Measurements from ENCODE around the gene EPDR1.

Gene EPDR1

DNA sequence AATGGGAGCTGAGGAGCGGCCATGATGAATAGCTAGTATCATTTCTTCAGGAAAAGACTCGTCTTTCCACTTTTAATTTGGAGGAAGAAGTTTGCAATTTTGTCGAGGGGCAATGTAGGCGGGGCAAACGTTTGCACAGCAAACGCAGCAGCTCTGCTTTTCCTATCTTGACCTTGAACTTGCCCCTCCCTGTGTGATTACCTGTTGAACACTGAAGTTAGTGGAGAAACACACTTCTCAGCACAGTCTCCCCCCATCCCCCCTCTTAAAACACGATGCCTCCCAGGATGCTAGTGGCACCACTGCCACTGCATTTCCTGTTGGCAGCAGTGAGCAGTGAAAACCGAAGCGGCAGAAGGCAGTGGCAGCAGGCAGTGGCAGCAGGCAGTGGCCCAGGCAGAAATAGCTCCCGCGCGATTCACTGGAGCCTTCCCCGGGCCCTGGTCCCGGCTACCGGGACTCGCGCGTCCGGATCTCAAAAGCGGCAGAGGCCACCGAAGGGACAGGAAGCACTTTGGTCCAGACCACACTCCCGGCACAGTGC lies at the start of gene EPDR1:
Gene EPDR1, plus strand, starts transcription at position 336 of the 544 bp plus-strand sequence. CDS start 300 bp downstream, outside the sequence.
- DNase-seq: no peak

DNA sequence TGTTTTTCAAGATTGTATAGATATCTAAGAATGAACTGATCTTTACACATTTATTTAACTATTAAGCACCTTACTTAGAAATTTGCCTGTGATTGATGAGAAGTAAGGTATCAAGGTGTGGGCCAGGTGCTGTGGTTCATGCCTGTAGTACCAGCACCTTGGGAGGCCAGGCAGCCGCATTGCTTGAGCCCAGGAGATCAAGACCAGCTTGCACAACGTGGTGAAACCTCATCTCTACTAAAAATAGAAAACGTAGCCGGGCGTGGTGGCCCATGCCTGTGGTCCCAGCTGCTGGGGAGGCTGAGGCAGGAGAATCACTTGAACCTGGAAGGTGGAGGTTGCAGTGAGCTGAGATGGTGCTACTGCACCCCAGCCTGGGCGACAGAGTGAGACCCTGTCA lies 38.4 kb upstream of the EPDR1 start:
- no peak for DNase-seq

DNA sequence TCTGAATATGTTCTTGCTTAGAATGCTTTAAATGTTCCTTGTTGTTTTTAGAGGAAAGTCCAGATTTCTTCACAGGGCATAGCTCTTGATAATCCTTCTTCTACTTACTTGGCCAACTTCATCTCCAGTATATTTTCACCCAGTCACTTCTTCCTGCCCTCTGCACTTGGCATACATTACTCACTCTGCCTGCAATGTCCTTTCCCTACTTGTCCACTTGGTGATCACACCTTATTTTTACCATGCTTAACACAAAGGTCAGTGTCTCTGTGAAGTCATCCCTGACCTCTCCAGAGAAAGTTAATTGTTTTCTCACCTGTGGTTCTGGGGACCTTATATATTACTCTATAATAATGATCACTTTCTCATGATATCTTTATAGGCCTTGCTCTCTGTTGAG lies 27.1 kb upstream of the EPDR1 start:
- no peak for DNase-seq

DNA sequence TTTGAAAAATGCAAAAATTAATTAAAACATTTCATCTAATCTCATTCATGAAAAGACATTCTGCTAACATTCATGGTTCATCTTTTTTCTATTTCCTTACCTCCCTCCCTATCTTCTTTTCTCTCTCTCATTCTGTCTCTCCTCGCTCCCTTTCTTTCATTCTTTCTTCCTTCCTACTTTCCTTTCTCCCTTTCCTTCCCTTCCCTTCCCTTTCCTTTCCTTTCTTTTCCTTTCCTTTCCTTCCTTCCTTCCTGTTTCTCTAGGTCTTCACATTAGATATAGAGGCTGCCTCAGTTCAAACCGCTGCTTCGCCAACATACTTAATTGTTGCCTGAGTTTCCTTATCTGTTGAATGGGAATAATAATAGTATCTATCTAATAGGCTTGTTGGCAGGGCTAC lies 25.8 kb upstream of the EPDR1 start:
- no peak for DNase-seq

DNA sequence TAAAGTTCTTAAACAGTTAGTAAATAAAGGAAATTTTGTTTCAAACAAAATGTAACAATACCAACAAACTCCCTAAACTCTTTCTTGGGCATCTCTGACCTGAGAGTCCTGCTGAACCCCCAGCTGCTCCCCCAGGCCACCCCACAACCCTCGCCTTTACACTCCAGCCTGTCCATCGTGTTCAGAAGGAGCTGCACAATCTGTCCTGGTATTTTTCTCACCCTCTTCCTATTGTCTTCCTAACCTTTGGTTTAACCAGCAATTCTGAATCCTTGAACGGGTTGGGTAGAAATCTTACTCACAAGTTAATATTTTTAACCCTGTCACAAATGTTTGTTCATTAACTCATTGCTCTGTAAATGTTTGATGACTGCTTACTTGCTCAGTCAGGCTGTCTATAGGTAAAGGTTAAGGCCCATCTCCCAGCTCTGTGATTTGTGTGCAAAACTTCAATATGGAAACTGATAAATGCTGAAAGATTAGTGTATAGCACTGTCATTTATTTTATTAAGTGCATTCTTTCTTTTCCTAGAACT lies 20.7 kb upstream of the EPDR1 start:
- DNase-seq: no peak

DNA sequence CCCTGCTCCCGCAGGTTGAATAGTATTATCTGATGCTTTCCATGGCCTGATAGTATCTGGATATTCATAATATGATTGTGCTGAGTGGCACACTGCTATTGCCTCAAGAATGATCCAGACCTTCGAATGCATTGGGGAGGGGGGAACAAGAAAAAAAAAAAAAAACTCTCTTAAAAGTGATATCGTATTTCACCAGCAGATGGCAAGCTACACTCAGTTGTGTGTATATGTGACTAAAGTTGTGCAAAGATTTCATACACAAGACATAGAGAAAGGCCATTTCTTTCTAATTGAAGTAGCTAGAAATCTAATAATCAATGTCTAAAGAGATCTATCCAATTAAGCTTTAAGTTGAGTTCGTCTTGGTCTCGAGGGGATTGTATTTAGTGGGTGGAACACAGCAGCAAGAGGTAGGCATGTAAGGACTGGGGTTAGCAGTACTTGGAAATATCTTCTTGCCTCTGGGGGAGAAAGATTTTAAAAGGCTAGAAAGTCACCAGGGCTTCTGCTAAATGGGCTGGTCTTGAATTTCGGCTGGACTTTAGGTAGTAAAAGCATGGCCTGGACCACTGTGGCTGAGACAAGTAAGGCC lies 19.1 kb upstream of the EPDR1 start:
- no peak for DNase-seq

DNA sequence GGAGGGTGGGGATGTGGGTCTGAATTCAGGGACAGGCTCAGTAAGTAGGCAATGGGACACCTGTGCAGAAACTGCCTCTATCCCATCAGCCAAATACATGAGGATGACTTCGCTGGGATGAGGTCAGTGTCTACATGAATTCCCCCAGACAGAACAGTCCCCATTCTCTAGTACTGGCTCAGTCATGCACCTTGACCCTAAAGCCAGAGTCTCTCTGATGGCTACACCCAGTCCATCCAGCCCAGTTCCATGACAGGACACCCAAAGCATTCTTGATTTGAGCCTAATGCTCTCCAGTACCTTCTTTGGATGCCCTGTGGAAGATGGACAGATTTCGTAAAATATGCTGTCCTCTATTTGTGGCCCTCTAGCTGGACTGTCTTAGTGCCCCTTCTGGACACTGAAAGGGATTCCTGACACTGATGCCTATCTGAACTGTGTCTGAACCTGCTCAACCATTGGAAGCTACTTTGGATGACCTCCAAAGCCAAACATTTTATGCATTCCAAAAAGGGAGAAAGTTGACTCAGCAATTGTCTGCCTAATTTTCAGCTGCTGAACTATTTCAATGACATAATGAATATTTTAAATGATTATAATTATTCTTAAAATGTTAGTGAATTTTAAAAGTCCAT lies 18.4 kb upstream of the EPDR1 start:
- no peak for DNase-seq

DNA sequence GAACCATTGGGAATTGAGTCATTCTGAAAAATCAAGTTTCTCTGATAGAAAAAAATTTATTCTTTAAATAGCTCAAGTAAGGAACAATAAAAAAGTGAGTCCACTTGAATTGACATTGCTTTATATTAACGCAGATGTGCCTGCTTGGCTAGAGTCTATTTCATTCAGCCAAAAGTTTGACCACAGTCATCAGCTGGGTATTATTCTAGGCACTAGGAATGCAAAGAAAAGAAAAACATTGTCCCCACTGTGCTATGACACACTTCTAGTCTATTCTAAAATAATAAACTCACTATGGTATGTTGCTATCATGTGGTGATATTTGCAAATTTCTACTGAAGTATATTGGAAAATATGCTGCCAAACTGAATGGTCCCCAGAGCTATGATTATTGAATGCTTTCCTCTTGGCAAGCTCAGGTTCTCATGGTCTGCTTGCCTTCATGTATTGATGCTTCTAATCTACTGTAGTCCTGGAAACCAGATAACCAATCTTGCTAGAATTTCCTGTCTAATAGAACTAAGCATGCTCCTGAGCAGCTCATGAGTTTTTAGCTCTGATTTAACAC lies 12.1 kb upstream of the EPDR1 start:
- DNase-seq: no peak

DNA sequence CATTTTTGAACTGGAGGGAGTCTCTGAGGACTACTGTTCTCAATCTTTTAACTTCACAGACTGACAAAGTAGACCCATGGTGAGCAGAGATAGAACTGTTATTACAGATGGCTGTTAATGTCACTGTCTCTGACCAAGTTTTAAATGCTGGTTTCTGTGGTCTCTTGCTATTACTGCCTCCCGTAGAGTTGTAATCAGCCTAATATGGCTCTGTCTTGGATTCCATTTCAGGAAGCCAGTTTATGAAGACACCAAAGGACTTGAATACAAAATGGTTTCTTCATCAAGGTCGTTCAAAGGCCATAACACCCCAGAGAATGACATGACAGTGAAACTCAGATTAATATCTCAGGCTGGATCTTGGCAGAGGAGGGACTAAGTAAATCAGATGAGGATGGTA lies 7.7 kb upstream of the EPDR1 start:
- no peak for DNase-seq

DNA sequence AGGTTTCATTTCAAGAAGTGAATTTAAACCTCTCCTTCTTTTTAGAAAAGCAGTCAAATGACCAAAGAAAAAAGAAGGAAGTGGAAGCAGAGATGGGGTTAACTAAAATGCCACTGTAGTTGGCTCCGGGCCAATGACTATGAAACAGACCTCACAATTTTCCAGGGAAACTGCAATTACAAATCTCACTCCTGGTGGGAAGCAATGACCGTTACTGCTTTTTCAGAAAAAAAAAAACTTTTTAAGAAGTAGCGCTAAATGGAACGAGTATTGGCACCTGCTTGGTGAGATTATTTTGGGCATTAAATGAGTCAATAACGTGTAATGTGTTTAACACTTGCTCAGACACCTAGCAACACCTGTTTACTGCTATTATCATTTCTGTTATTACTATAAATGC lies 5.0 kb upstream of the EPDR1 start:
- no peak for DNase-seq

DNA sequence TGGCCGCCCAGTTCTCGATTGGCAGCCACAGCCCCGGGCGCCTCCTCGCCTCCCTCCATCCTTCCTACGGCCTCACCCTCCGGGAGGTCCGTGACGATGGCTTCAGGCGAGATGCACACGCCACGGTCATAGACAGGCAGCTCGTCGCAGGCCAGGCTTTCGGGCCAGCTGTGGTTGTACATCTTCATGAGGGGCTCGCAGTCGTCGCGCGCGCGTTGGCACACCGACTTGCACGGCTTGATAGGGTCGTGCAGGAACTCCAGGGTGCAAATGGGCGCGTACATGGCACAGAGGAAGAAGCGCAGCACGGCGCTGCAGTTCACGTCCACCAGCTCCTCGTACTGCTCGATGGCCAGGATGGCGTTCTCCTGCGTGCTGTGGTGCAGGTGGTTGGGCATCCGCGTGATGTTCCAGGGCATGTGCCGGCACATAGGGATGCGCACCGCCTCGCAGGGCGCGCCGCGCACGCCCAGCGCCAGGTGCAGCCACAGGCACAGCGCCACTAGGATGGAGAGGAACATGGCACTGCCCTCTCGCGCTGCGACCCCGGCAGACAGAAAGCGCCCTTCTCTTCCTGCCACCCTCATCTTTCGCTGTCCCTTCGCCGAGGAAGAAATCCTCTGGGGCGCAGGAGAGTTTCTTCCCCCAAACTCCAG lies 4.3 kb upstream of the EPDR1 start:
- DNase-seq: no peak

DNA sequence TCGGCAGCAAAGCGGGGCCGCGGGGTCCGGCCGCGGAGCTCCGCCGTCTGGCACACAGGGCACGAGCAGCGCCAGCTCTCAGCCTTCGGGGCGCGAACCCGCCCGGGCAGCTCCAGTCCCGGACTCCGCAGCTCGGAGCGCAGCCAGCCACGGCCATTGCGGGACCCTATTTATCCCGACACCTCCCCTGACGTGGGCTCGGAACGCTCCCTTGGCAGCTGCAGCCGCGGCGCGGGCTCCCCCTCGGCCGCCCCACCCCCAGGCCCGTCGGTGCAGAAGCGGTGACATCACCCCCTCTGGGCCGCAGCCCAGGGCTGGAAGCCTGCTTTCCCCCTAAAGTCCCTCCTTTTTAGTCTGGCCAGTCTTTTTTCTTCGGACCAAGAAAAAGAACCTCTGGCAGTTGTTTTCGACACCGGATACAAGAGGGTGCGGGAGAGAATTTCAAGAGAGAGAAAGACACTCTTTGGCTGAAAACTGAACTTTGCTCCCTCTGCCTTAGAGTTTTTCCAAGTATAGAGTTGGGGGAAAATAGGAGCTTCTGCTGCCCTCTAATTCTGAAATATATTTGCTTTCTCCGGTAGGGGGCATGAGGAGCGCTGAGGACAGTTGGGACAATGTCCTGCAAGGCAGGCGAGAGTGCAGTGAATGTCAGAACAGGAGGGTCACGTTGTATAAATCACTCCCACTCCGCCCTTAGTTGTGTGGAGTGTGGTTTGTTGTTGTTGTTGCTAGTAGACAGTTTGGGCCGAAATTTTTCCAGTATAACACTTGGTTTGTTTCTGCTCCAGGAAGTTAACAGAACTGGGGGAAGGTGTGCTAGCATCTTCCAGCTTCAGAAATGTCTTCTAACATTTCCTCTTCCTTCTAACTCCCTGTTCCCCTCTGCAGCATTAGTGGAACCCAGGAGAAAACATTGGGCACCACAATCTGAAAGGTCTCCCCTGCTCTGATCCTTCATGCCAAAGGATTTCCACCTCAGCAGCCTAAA lies 3.5 kb upstream of the EPDR1 start, which contains the start of gene SFRP4:
Gene SFRP4, minus strand, starts transcription at position 145 of the 988 bp plus-strand sequence. CDS start 280 bp downstream, outside the sequence.
- no peak for DNase-seq

DNA sequence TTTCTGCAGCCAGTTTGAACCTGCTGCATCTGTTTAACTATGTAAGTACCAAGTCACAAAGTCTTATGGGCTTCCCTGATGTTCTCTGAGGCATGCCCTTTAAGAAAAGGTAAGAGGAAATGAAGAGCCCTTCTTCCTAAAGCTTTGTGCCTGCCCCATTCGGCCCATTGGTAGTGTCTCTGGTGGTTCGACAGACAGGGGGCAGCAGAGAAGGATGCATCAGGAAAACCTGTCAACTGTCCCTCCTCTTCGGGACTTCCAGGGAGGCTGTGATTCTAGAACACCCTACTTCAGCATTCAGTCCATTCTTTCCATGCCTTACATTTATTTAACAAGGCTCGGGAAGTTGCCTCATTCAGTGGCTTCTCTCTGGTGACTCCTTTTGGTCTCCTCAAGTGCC lies 1.9 kb upstream of the EPDR1 start:
- no peak for DNase-seq

DNA sequence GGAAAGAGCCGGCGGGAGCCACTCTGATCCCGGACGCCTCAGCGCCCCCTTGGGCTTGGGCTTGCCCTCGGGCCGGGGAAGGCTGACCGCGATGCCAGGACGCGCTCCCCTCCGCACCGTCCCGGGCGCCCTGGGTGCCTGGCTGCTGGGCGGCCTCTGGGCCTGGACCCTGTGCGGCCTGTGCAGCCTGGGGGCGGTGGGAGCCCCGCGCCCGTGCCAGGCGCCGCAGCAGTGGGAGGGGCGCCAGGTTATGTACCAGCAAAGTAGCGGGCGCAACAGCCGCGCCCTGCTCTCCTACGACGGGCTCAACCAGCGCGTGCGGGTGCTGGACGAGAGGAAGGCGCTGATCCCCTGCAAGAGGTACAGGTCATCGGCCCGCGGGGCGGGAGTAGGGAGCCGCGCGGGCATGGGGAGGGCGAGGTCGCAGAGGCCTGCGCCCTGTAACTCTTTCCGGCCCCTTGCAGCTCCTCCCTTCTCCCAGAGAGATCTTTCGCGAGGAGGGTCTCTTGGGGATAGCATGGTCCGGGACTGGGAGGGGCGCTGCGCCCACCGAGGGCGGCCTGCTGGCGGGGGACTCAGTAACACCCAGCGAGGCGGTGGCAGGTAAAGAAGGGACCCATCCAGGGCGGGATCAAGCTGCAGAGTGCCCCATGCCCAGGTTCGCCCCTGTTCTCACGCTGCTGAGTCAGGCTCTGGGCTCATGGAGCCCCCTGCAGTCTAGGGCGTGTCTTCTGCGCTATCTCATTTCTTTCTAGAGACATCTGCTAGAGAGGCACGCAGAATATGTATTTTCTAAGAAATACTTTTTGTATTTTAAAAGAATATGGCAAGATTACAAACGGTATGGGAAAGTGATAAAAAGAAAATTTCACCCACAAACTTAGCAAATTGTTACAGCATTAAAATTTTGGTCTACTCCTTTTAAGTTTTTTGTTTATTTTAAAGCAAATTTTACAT lies 687 bp downstream of the EPDR1 start:
- DNase-seq: no peak

DNA sequence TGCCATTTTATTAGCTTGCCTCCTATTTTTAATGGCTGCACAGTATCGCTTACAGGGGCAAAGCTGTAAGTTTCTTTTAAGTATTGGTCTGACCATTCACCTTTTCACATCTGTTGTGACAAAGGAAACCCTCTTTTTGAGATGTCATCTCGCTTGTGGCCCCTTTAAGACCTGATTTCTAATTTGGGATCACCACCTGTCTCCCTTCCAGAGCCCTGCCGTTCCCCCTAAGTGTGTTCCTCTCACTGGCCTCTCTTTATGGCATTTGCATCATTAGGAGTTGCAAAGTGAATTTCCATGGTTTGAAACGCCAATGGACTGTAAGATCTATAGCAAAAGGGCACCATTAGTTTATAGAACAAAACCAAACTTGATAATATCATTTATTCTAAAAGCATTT lies 1.4 kb downstream of the EPDR1 start:
- no peak for DNase-seq

DNA sequence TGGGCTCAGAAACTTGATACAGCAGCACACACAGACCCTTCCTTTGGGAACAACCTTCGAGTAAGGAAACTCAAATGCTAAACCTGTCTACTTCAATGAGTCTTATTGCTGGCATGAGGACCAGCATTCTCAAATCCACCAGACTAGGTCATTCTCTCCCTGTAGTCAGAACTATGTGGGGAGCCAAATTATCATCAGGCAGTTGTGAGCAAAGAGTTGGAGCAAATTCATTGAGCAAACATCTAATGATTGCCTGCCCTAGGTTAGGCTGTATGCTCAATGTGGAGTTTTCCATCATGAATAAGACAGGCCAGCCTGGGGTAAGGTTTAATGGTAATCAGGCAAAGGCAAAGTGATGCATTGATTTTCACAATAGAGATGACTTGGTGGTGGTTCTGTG lies 3.6 kb downstream of the EPDR1 start:
- DNase-seq: no peak

DNA sequence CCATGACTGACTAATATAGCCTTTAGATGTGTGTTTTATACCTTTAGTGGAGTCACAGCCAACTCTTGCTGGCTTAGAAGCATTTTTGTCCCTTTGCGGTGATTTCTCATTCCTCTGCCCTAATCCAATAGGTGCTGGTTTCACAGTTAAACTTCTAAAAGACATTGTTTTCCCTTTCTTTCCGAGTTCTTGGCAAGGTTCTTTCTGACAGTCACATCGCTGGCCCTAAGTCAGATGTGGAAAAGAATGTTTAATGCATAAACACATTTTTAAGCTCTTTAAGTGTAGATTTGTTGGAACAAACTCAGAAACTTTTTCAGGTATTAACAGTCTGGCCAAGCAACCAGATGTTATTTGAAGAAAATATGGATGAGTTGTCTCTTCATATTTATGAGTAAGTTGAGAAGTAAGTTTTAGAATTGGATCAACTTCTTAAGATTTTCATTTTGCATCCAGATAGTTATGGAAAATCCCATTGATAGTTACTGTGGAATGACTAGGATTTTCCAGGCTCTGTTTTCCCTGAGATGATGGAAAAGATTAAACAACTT lies 4.1 kb downstream of the EPDR1 start:
- no peak for DNase-seq

DNA sequence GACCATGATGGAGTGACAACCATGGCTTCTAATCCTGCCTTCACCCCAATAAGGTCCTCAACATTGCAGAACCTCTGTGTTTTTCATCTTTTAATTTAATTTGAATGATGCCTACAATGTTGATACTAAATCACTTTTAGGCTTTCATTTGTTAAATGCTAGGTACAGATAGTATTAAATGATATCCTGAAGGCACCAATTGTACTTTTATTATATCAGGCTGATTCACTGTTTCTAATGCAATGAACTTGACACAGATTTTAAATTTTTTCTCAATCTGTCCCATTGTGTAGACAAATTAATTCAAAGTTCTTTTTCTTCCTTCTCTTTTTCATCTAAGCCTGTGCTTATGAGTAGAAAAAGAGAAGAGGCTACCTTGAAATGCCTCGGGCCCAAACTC lies 5.2 kb downstream of the EPDR1 start:
- DNase-seq: no peak

DNA sequence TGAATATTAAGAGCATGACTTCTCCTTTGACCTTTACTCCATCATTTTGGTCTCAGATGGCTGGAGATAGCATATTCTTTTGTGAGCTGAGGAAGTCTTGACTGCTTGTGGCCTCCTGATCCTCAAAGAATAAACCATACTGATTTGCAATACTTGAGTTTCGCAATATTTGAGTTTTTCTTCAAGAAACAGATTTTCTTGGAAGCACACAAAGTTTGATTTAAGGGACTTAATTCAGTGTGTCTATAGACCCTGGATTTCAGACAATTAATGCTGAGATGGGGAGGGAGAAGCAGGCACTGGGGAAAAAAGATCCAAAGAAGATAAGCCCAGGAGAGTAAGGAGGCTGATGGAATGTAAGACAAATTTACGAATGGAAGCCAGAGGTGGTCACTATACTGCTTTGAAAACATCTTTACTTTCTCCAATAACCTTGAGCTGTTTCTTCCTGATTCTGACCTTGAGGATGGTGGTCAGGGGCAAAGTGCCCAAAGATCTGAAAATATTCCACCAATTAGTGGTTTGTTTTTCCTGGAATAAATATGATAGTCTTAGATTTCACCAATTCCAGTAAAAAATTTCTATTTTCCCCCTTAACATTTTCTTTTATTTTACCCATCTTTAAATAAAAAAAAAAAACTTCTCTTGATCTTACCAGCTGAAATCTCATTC lies 7.5 kb downstream of the EPDR1 start:
- DNase-seq: no peak

DNA sequence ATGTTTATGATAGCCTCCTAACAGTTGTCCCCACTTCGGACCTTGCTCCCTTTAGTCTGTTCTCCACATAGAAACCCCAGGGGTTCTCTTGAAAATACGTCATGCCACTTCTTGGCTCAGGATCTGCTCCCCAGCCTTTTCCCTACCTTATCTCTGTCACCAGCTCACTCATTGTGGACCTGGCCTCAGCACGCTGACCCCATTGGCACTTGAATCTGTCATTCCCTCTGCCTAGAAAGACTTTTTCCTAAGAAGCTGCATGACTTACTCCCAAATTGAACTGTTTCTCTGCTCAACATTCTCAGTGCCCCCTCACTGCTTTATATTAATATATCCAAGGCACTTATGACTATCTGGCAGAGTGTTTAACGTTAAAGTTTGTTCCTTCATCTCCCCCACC lies 8.4 kb downstream of the EPDR1 start:
- DNase-seq: no peak

Measured in activated CD4-positive, alpha-beta T cell treated with anti-CD3 and anti-CD28 coated beads, Interleukin-2, amount 50 U/mL, for 4 hours (primary cell).